ENCODE measurements around the gene SH3PXD2A. TPM values are rescaled to one million over a fixed set of nuclear protein-coding genes. Genes with fewer than 3 reads are reported as not detected.

The SH3PXD2A gene
- total RNA-seq, 1 experiment from 2014 or later: 4.5 TPM

GRCh38 chr10:103576862-103577261 is 278.5 kb downstream of the SH3PXD2A start:
- Mint-ChIP-seq H3K9me3 (no peaks in the 10 kb centered on the region), H3K27ac (no peak overlapping the region), H3K36me3 (ENCODE audit: insufficient read depth in 1 of 3, low read depth in 3 of 3) (no peaks in the 10 kb centered on the region), H3K27me3 (ENCODE audit: low read depth) (no peaks in the 10 kb centered on the region; the same call in 1 of the 2 replicates), H3K4me1 (peaks cover 0 to 6% of the 10 kb centered on the region in 2 experiments; a peak in 2 of 4 replicates), H3K4me3 (no peak overlapping the region)
- Histone ChIP-seq H2BK20ac (ENCODE audit: low read depth, low read length, poor library complexity, severe bottlenecking) (no peak overlapping the region), H3K4me1 (ENCODE audit: insufficient read depth, low read length) (no peaks in the 10 kb centered on the region), H3K9ac (ENCODE audit: extremely low read depth, insufficient read length, low read length) (no peak overlapping the region), H2BK120ac (ENCODE audit: low read depth, low read length, poor library complexity, severe bottlenecking) (no peak overlapping the region), H4K91ac (ENCODE audit: insufficient read length, low read depth, low read length) (no peak overlapping the region), H3K23me2 (ENCODE audit: insufficient read length, low read depth, low read length, poor library complexity, severe bottlenecking) (no peaks in the 10 kb centered on the region), H2BK15ac (ENCODE audit: low read depth, low read length) (no peak overlapping the region), H3K27me3 (ENCODE audit: insufficient read depth, low read length) (no peaks in the 10 kb centered on the region), H2AFZ (ENCODE audit: low read length) (no peak overlapping the region), H3K4me2 (ENCODE audit: insufficient read depth, insufficient read length, low read length) (no peak overlapping the region), H4K20me1 (ENCODE audit: control insufficient read depth, insufficient read depth, insufficient read length) (no peaks in the 10 kb centered on the region), H3K79me2 (ENCODE audit: insufficient read depth, low read length) (no peaks in the 10 kb centered on the region), H3T11ph (ENCODE audit: low read length) (no peak overlapping the region), H3K56ac (ENCODE audit: insufficient read length, low read depth, low read length) (no peak overlapping the region), H3K23ac (ENCODE audit: insufficient read length, low read depth, low read length) (no peak overlapping the region), H3K4ac (ENCODE audit: low read depth, low read length) (no peak overlapping the region), H3K9me3 (ENCODE audit: control insufficient read depth, low read depth, low read length) (no peaks in the 10 kb centered on the region), H2BK12ac (ENCODE audit: insufficient read length, low read depth, low read length) (no peak overlapping the region), H3K79me1 (ENCODE audit: insufficient read depth, low read depth, low read length, poor library complexity, severe bottlenecking) (no peaks in the 10 kb centered on the region), H3K18ac (ENCODE audit: insufficient read length, low read depth, low read length) (no peak overlapping the region), H2AK5ac (ENCODE audit: insufficient read length, low read length) (no peak overlapping the region), H2BK5ac (ENCODE audit: insufficient read length, low read length) (no peak overlapping the region), H3K14ac (ENCODE audit: insufficient read depth, low read length) (no peak overlapping the region), H4K5ac (ENCODE audit: insufficient read length, low read depth, low read length) (no peak overlapping the region), H3K27ac (ENCODE audit: insufficient read length, low read depth, low read length) (no peak overlapping the region), H4K8ac (replicated peaks; ENCODE audit: insufficient read length, low read depth, low read length) (no peak overlapping the region)
- WGBS (ENCODE audit: extremely low coverage, insufficient read length, low lambda C conversion rate): no CpG with 5 or more reads among the region's 2 CpGs
- no peak for DNase-seq
- no peak for TF ChIP-seq CTCF (conservative IDR thresholded peaks at IDR 0.05)

Measured in H9 (cell line).